Medulla oblongata (tissue), 1 donor: ENCODE results near the gene BCL2.

Experiments
- DNase-seq: peaks from one replicate; pipeline ENCODE4 v3.0.0-alpha.2; 2015; ENCODE audit errors: extremely low spot score

The BCL2 gene

GRCh38 chr18:63326011-63326410, 6.4 kb upstream of the BCL2 start:
- no peak for DNase-seq

DNA sequence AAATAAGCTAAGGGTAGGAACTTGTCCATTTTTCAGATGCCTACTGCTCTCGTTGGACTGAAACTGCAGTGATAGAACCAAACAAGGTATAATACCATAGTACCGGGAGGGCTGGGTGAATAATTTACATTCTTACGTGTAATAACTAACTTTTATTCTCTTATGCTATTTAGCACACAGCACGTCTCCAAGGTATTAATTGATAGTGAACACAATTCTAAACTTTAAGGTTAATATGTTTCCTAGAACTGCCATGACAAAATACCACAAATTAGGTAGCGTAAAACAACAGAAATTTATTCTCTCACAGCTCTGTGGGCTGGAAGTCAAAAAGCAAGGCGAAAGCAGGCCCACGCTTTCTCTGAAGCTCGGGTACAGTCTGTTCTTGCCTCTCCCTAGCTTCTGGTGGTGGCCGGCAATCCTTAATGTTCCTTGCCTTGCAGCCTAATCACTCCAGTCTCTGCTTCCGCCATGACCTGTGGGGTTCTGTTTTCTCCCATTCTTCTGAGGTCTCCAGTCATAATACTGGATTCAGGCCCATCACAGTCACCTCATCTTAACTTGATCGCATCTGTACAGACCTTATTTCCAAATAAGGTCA, 5.6 kb upstream of the BCL2 start:
- no peak for DNase-seq

DNA sequence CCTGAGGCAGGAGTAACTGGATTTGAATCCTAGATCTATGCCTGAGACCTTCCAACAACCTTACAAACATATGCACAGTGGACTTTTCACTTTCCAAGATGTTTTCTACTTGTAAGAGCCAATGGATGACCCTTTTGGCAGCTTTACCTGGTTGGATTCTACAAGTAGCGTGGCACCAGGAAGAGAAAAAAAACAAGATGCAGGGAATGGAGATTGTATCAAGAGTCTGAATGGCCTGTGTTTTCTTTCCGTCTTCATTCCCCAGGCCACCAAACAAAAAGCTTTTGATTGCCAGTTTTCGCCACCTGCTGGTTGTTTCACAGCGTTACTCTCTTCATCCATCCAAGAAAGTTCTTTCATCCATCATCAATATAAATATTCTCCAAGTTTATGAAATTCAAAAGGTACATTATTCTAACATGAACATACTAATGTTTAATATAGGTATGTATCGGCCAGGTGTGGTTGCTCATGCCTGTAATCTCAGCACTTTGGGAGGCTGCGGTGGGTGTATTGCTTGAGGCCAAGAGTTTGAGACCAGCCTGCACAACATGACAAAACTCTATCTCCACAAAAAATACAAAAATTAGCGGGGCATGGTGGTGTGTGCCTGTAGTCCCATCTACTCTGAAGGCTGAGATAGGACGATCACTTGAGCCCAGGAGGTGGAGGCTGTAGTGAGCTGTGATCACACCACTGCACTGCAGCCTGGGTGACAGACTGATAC, 3.5 kb upstream of the BCL2 start:
- DNase-seq = peak; percentile 95

GRCh38 chr18:63322206-63322605, 2.6 kb upstream of the BCL2 start:
- DNase-seq = peak; percentile 27

- no peak for DNase-seq
Observed at GRCh38 chr18:63321291-63321690, 1.7 kb upstream of the BCL2 start.

GRCh38 chr18:63320975-63321265, 1.4 kb upstream of the BCL2 start:
- no peak for DNase-seq

DNA sequence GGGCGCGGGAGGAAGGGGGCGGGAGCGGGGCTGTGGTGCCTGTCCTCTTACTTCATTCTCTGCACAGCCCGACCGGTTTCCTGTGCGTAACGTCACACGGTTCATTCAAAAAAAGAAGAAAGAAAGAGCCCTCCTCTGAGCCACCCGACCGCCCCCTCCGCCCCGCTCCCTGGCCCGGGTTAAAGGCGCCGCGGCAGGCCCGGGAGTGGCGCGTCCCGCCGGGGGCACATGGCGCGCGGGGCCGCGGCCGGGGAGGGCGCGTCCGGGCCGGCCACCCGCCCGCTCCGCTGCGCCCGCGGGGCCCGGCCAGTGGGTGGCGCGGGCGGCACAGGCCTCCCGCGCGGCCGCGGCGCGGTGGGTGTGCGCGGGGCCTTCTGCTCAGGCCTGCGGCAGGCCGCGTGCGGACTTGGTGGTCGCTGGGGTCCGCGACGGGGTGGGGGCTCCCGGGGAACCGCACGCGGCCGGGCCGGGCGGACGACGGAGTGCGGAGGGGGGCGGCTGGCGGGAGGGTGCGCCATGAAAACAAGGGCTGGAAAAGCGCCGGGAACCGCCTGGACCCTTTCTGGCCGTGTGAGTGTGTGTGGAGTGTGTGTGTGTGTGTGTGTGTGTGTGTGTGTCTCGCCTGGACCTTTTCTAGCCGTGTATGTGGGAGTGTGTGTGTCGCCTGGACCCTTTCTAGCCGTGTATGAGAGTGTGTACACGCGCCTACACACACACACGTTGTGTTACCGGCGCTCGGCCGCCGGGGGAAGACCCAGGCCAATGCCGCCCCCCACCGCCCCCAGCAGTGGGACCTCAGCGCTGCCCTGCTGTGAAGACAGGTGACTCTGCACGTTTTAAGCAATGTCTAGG, 780 bp upstream of the BCL2 start:
- peak; percentile 92 for DNase-seq

- peak; percentile 46 for DNase-seq
Observed at GRCh38 chr18:63318889-63319382, 633 bp downstream of the BCL2 start.

DNA sequence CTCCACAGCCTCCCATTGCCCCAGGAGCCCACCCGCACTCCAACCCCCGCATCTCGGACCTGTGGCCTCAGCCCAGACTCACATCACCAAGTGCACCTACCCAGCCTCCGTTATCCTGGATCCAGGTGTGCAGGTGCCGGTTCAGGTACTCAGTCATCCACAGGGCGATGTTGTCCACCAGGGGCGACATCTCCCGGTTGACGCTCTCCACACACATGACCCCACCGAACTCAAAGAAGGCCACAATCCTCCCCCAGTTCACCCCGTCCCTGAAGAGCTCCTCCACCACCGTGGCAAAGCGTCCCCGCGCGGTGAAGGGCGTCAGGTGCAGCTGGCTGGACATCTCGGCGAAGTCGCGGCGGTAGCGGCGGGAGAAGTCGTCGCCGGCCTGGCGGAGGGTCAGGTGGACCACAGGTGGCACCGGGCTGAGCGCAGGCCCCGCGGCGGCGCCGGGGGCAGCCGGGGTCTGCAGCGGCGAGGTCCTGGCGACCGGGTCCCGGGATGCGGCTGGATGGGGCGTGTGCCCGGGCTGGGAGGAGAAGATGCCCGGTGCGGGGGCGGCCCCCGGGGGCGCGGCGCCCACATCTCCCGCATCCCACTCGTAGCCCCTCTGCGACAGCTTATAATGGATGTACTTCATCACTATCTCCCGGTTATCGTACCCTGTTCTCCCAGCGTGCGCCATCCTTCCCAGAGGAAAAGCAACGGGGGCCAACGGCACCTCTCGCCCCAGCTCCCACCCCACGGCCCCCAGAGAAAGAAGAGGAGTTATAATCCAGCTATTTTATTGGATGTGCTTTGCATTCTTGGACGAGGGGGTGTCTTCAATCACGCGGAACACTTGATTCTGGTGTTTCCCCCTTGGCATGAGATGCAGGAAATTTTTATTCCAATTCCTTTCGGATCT, 1.3 kb downstream of the BCL2 start:
- peak; percentile 84 for DNase-seq

DNA sequence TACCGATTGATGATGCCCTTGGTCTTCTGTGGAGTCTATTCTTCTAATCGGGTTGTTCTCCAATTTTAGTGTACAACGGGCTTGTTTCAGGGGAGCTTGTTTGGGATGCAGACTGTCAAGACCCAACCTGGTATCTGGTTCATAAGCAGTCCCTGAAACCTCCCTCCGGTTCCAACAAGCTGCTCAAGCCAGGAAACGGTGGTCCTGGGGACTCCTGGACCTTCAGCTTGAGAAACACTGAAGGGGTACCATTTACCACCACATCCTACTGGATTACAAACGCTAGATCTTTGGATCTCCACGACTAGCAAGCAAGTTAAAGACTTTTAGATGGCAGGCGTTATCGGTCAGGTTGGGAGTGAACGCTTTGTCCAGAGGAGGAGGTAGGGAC, 2.0 kb downstream of the BCL2 start:
- no peak for DNase-seq

DNA sequence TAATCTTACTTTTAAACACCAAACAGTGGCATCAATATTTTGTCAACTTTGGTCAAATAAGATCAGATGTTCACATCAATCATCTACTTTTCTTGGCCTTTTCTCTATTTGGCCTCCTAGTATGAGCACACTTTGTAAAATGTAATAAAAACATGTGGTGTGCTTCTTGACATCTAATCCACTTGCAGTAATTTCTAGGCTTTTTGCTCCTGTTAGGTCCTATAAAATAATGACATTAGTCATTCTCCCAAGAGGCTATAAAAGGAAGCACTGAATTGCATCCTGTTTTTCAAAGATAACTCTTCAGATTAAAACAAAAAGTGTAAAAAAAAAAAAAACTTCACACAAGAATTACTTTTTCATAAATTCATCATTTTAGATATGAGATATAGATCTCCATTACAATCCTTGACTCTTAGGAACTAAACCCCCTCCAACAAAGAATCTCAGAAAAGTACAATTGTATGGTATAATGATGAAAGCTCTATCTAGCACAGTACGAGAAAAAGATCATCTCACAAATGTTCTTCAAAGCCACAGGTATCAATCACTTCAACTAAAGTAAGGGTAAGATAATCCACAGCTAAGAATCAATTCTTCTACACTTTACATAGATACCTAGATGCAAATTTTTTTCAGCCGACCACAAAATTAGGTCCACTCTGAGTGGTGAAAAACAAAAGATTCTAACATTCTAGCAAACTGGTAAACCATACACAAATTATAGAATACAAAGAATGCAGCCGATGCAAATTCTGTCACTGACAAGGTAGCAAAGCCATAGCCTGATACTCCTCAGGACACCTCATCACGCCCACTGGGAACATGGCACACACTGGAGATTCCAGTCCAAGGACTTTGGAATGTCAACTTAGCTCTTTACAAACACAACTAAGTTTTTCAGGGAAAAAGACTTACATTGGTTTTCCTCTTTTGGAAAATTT, 2.7 kb downstream of the BCL2 start:
- no peak for DNase-seq

DNA sequence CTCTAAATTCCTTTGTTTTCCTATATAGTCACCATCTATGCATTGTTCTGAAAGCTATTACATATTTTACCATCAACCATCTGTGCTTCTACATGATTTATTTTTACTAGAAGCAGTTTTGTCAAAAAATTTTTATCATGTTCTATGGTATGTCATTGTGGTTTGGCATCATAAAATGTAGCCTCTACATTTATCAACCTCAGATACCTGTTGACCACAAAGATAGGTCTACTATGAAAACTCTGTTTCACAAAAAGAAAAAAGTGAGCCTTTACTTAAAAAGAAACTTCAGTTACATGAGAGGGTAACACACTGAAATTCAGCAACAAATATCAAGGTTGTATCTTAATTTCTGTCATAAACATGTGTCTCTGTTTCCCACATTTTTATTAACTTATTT, 3.7 kb downstream of the BCL2 start:
- no peak for DNase-seq

GRCh38 chr18:63315131-63315662, 4.4 kb downstream of the BCL2 start:
- DNase-seq = peak; percentile 63

- DNase-seq = no peak
Observed at GRCh38 chr18:63314062-63314790, 5.3 kb downstream of the BCL2 start.

GRCh38 chr18:63313396-63313917, 6.1 kb downstream of the BCL2 start:
- no peak for DNase-seq

DNA sequence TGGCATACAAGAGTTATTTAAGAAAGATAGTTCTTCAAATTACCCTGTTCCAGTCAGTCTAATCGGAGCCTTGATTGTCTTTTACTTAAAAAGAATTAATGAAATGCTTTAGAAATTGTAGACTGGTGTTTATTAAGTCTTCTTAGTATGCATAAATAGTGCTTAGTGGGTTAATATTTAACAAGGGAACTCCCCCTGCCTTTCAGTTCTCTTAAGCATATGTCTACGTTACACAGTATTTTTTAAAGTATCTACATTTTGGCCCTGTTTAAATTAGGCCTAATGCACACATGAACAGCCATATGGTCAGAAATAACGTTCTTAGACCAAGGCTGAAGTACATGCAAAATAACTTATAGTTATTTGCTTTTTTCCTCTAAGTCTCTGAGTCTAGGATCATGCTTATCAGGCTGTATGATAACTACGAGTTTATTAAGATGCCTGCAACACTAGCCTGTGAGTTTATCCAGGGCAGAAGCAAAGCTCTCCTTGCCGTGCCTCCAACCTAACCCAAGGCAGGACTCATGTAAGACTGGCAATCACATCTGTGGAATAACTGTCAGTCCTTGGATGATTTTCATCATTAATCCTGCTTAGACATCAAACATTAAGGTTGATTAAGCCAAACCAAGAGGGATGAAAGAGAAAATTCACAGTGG, 6.7 kb downstream of the BCL2 start:
- no peak for DNase-seq

- no peak for DNase-seq
Observed at GRCh38 chr18:63312019-63312409, 7.6 kb downstream of the BCL2 start.

GRCh38 chr18:63311118-63312018, 8.2 kb downstream of the BCL2 start:
- peak; percentile 36 for DNase-seq
